ENCODE results near the gene HSP90AB1.

GRCh38 chr6:44278774-44279697 lies 32.1 kb downstream of the HSP90AB1 start:
- TF ChIP-seq, protein P1, sequence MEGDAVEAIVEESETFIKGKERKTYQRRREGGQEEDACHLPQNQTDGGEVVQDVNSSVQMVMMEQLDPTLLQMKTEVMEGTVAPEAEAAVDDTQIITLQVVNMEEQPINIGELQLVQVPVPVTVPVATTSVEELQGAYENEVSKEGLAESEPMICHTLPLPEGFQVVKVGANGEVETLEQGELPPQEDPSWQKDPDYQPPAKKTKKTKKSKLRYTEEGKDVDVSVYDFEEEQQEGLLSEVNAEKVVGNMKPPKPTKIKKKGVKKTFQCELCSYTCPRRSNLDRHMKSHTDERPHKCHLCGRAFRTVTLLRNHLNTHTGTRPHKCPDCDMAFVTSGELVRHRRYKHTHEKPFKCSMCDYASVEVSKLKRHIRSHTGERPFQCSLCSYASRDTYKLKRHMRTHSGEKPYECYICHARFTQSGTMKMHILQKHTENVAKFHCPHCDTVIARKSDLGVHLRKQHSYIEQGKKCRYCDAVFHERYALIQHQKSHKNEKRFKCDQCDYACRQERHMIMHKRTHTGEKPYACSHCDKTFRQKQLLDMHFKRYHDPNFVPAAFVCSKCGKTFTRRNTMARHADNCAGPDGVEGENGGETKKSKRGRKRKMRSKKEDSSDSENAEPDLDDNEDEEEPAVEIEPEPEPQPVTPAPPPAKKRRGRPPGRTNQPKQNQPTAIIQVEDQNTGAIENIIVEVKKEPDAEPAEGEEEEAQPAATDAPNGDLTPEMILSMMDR (IDR thresholded peaks at IDR 0.05; ENCODE audit: low read depth, low read length) = no peak
- TF ChIP-seq EZH2phosphoT487 (IDR thresholded peaks at IDR 0.05; ENCODE audit: low read depth) = no peak
